HG02840 (cell line): ENCODE data around the gene FGFBP3.

Source experiments
- ATAC-seq: cut with Tn5 transposase; IDR thresholded peaks from one replicate; pipeline ENCODE4 v1.9.1; 2021; ENCODE audit warnings: mild to moderate bottlenecking, moderate library complexity, moderate number of reproducible peaks; ENCODE audit not compliant: unreplicated experiment, low FRiP score

FGFBP3 gene

GRCh38 chr10:91864099-91864498, 45.2 kb downstream of the FGFBP3 start:
- no peak for ATAC-seq

GRCh38 chr10:91860885-91861284, 48.4 kb downstream of the FGFBP3 start:
- no peak for ATAC-seq

- no peak for ATAC-seq
These were observed 52.6 kb downstream of the FGFBP3 start for GRCh38 chr10:91856637-91857036.
